Astrocyte (in vitro differentiated cells and primary cell): ENCODE results near the gene NLGN3.

Experiments used
- EZH2 ChIP-seq: IDR thresholded peaks from 2 replicates; pipeline ENCODE4 v1.6.1; 2012; ENCODE audit warnings: mild to moderate bottlenecking, low read length, inconsistent platforms; ENCODE audit not compliant: insufficient read depth
- TF ChIP-seq, protein P1 (sequence below): IDR thresholded peaks from 2 replicates; pipeline ENCODE4 v1.5.1; 2011; ENCODE audit warnings: low read depth, mild to moderate bottlenecking, inconsistent platforms, low read length, moderate library complexity; ENCODE audit not compliant: insufficient read depth

DNA sequence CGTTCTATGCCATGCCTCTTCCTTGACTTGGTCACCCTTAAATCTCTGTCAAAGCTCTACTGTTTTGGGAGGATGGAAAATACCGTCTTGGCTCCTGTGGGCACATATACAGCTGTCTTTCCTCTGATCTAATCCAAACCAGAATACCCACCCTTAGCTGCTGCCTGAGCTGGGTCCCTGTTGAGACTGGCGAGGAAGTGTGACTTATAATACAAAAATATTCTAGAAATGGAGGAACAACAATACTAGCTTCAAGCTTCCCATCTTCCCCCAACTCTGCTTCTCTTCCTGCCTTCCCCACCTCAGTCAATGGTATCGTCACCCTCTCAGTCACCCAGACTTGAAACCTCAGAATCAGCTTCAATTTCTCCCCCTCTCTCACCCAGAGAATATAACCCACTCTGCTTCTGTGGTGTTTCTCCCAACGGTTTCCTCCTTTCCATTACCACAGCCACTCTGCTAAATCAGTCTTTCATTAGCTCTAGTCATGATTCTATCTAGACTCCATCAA is 32.7 kb upstream of the NLGN3 start:
- TF ChIP-seq, protein P1, sequence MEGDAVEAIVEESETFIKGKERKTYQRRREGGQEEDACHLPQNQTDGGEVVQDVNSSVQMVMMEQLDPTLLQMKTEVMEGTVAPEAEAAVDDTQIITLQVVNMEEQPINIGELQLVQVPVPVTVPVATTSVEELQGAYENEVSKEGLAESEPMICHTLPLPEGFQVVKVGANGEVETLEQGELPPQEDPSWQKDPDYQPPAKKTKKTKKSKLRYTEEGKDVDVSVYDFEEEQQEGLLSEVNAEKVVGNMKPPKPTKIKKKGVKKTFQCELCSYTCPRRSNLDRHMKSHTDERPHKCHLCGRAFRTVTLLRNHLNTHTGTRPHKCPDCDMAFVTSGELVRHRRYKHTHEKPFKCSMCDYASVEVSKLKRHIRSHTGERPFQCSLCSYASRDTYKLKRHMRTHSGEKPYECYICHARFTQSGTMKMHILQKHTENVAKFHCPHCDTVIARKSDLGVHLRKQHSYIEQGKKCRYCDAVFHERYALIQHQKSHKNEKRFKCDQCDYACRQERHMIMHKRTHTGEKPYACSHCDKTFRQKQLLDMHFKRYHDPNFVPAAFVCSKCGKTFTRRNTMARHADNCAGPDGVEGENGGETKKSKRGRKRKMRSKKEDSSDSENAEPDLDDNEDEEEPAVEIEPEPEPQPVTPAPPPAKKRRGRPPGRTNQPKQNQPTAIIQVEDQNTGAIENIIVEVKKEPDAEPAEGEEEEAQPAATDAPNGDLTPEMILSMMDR: no peak
- no peak for TF ChIP-seq EZH2
